GM12878 (cell line): ENCODE data around the gene RRAS. TPM values are rescaled to one million over a fixed set of nuclear protein-coding genes. Genes with fewer than 3 reads are reported as not detected.

Source experiments
- BACH1 ChIP-seq: fragments of 450-650 bp; IDR thresholded peaks from 2 replicates; pipeline ENCODE4 v1.6.1; 2017; ENCODE audit warnings: mild to moderate bottlenecking, borderline replicate concordance
- BHLHE40 ChIP-seq, 2 experiments: fragments of 450-650 bp in 1 of 2; IDR thresholded peaks; 2 replicates each; pipeline ENCODE4 v1.6.1; 2011 to 2017; ENCODE audit warnings: low read depth in 2 of 2, borderline replicate concordance in 1 of 2, improper control_type of control experiment in 1 of 2, low read length in 1 of 2, mild to moderate bottlenecking in 1 of 2
- BRCA1 ChIP-seq: IDR thresholded peaks from 2 replicates; pipeline ENCODE4 v1.6.1; 2011; ENCODE audit warnings: low read depth, low read length, improper control_type of control experiment
- CBX3 ChIP-seq: fragments of 200-600 bp; sonication (generic); IDR thresholded peaks from 2 replicates; pipeline ENCODE4 v1.6.1; 2016; ENCODE audit warnings: low read depth, borderline replicate concordance
- CBX5 ChIP-seq: sonication (generic); IDR thresholded peaks from 2 replicates; pipeline ENCODE4 v1.6.1; 2016; ENCODE audit warnings: low read depth, moderate library complexity, mild to moderate bottlenecking, inconsistent platforms
- CHD4 ChIP-seq: fragments of 200-600 bp; sonication (generic); IDR thresholded peaks from 2 replicates; pipeline ENCODE4 v1.6.1; 2016; ENCODE audit warnings: mild to moderate bottlenecking
- EGR1 ChIP-seq, 2 experiments: IDR thresholded peaks; 1 replicate in 1 of 2; 2 replicates in 1 of 2; pipeline ENCODE4 v1.6.1; 2011 to 2012; ENCODE audit warnings: low read depth in 2 of 2, low read length in 2 of 2, borderline replicate concordance in 1 of 2, mild to moderate bottlenecking in 1 of 2, moderate library complexity in 1 of 2
- ELK1 ChIP-seq: IDR thresholded peaks from 2 replicates; pipeline ENCODE4 v1.6.1; 2012; ENCODE audit warnings: low read depth, low read length, improper control_type of control experiment
- EZH2 ChIP-seq: IDR thresholded peaks from 2 replicates; pipeline ENCODE4 v1.6.1; 2012; ENCODE audit warnings: low read depth, mild to moderate bottlenecking, control low read depth, inconsistent platforms, low read length, borderline replicate concordance; ENCODE audit not compliant: control insufficient read depth
- HDGF ChIP-seq: fragments of 450-650 bp; IDR thresholded peaks from 2 replicates; pipeline ENCODE4 v1.6.1; 2016; ENCODE audit warnings: antibody characterized with exemption
- MEF2A ChIP-seq: IDR thresholded peaks from 2 replicates; pipeline ENCODE4 v1.6.1; 2011; ENCODE audit warnings: low read depth, mild to moderate bottlenecking, low read length, moderate library complexity; ENCODE audit not compliant: insufficient read depth
- MTA3 ChIP-seq: IDR thresholded peaks from 2 replicates; pipeline ENCODE4 v1.6.1; 2012; ENCODE audit warnings: low read length, inconsistent platforms, borderline replicate concordance
- MYB ChIP-seq: fragments of 150-350 bp; IDR thresholded peaks from 2 replicates; pipeline ENCODE4 v1.6.1; 2014; ENCODE audit warnings: mild to moderate bottlenecking, low read depth, low read length, borderline replicate concordance
- MYC ChIP-seq: IDR thresholded peaks from 2 replicates; pipeline ENCODE4 v1.6.1; 2011; ENCODE audit warnings: mild to moderate bottlenecking, low read length, moderate library complexity, inconsistent platforms; ENCODE audit not compliant: insufficient read depth, insufficient replicate concordance, insufficient read length, severe bottlenecking
- PAX8 ChIP-seq: fragments of 450-650 bp; IDR thresholded peaks from 2 replicates; pipeline ENCODE4 v1.6.1; 2017; ENCODE audit warnings: mild to moderate bottlenecking, moderate library complexity
- RAD21 ChIP-seq: IDR thresholded peaks from 2 replicates; pipeline ENCODE4 v1.6.1; 2011; ENCODE audit warnings: mild to moderate bottlenecking, low read depth, low read length, moderate library complexity; ENCODE audit not compliant: insufficient read depth
- RB1 ChIP-seq: fragments of 450-650 bp; formaldehyde crosslinking; IDR thresholded peaks from 2 replicates; pipeline ENCODE4 v1.6.1; 2017; ENCODE audit warnings: mild to moderate bottlenecking, borderline replicate concordance
- SMARCA5 ChIP-seq: fragments of 450-650 bp; IDR thresholded peaks from 2 replicates; pipeline ENCODE4 v1.6.1; 2017; ENCODE audit warnings: mild to moderate bottlenecking
- STAT1 ChIP-seq: fragments of 450-650 bp; conservative IDR thresholded peaks from 2 replicates; pipeline ENCODE4 v1.6.1; 2014; ENCODE audit warnings: antibody characterized with exemption, mild to moderate bottlenecking
- STAT3 ChIP-seq: IDR thresholded peaks from 2 replicates; pipeline ENCODE4 v1.6.1; 2011; ENCODE audit warnings: low read depth, low read length, improper control_type of control experiment
- SUZ12 ChIP-seq: fragments of 200-600 bp; sonication (generic); IDR thresholded peaks from one replicate; pipeline ENCODE4 v1.6.1; 2018; ENCODE audit warnings: antibody characterized with exemption, mild to moderate bottlenecking; ENCODE audit not compliant: unreplicated experiment
- TBL1XR1 ChIP-seq: IDR thresholded peaks from 2 replicates; pipeline ENCODE4 v1.6.1; 2012; ENCODE audit warnings: low read depth, low read length, improper control_type of control experiment
- WRNIP1 ChIP-seq: IDR thresholded peaks from 2 replicates; pipeline ENCODE4 v1.6.1; 2011; ENCODE audit warnings: low read depth, low read length, improper control_type of control experiment, borderline replicate concordance
- ZNF274 ChIP-seq: IDR thresholded peaks from one replicate; pipeline ENCODE4 v1.8.0; 2011; ENCODE audit not compliant: insufficient read length, insufficient read depth
- ZNF384 ChIP-seq: IDR thresholded peaks from 2 replicates; pipeline ENCODE4 v1.6.1; 2012; ENCODE audit warnings: low read depth, mild to moderate bottlenecking, low read length, improper control_type of control experiment, borderline replicate concordance
- polyA plus RNA-seq, 11 experiments: library from polyadenylated mRNA; depleted of rRNA in 4 of 11; unstranded in 6 of 11; stranded (reverse) in 5 of 11; fragments of >200 nt; fragmentation: Nextera tagmentation in 4 of 11; fragmentation: Illumina TruSeq in 1 of 11; extraction: Ambion mirVana in 4 of 11; extraction: Trizol in 1 of 11; gene quantifications; 1 replicate in 1 of 11; 2 replicates in 10 of 11; pipeline versions ENCODE4 v1.2.1 to v1.2.3, GENCODE V29; 2011 to 2016; ENCODE audit warnings: inconsistent platforms in 2 of 11, missing spikeins in 2 of 11, low read depth in 1 of 11
- total RNA-seq, 4 experiments: library from RNA; depleted of rRNA in 3 of 4; stranded (reverse); fragments of >200 nt in 3 of 4; fragmentation: Illumina TruSeq in 1 of 4; extraction: Trizol in 1 of 4; gene quantifications; 2 replicates each; pipeline versions ENCODE4 v1.2.1 to v1.2.3, GENCODE V29; 2013 to 2021
- TF ChIP-seq, protein P1 (sequence below): fragments of 450-650 bp; IDR thresholded peaks from 2 replicates; pipeline ENCODE4 v1.6.1; 2017; ENCODE audit warnings: mild to moderate bottlenecking, moderate library complexity

RRAS gene
- total and polyA plus RNA-seq, 10 of the 15 experiments (the other 5 are each of a cell fraction or from before 2014, with no cell fraction given) = 0.24 to 5.8 (median 1.8) TPM

- no peak for TF ChIP-seq EZH2
- TF ChIP-seq BACH1 = peak; percentile 49; the same call in 1 of the 2 replicates
- TF ChIP-seq MYB = no peak
- no peak for TF ChIP-seq MTA3
- no peak for TF ChIP-seq BRCA1
- TF ChIP-seq MEF2A = no peak
- TF ChIP-seq, protein P1, sequence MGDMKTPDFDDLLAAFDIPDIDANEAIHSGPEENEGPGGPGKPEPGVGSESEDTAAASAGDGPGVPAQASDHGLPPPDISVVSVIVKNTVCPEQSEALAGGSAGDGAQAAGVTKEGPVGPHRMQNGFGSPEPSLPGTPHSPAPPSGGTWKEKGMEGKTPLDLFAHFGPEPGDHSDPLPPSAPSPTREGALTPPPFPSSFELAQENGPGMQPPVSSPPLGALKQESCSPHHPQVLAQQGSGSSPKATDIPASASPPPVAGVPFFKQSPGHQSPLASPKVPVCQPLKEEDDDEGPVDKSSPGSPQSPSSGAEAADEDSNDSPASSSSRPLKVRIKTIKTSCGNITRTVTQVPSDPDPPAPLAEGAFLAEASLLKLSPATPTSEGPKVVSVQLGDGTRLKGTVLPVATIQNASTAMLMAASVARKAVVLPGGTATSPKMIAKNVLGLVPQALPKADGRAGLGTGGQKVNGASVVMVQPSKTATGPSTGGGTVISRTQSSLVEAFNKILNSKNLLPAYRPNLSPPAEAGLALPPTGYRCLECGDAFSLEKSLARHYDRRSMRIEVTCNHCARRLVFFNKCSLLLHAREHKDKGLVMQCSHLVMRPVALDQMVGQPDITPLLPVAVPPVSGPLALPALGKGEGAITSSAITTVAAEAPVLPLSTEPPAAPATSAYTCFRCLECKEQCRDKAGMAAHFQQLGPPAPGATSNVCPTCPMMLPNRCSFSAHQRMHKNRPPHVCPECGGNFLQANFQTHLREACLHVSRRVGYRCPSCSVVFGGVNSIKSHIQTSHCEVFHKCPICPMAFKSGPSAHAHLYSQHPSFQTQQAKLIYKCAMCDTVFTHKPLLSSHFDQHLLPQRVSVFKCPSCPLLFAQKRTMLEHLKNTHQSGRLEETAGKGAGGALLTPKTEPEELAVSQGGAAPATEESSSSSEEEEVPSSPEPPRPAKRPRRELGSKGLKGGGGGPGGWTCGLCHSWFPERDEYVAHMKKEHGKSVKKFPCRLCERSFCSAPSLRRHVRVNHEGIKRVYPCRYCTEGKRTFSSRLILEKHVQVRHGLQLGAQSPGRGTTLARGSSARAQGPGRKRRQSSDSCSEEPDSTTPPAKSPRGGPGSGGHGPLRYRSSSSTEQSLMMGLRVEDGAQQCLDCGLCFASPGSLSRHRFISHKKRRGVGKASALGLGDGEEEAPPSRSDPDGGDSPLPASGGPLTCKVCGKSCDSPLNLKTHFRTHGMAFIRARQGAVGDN = peak; percentile 30; the same call in 1 of the 2 replicates
- no peak for TF ChIP-seq PAX8
- TF ChIP-seq TBL1XR1 = no peak
- TF ChIP-seq ELK1 = no peak
- TF ChIP-seq BHLHE40 (IDR thresholded peaks at IDR 0.05; ENCODE audit: borderline replicate concordance in 1 of 2, low read depth in 2 of 2, low read length in 1 of 2) = peak; percentile 40 to 58; a peak in 3 of 4 replicates
- no peak for TF ChIP-seq CHD4
- TF ChIP-seq STAT1 = 0 out of 2 replicates have a peak, but pooled peaks have one; percentile 53
- no peak for TF ChIP-seq CBX3
- peak; percentile 98 for TF ChIP-seq RB1
- TF ChIP-seq ZNF384 = no peak
- TF ChIP-seq RAD21 = peak; percentile 76
- peak; percentile 71 for TF ChIP-seq SMARCA5
- 0 out of 3 replicates have a peak, but pooled peaks of 1 of the 2 experiments have one; percentile 32 for TF ChIP-seq EGR1 (IDR thresholded peaks at IDR 0.05; ENCODE audit: borderline replicate concordance in 1 of 2, low read depth in 2 of 2, low read length in 2 of 2)
- no peak for TF ChIP-seq MYC
- TF ChIP-seq WRNIP1 = no peak
- 0 out of 2 replicates have a peak, but pooled peaks have one; percentile 63 for TF ChIP-seq HDGF
- no peak for TF ChIP-seq CBX5
- no peak for TF ChIP-seq STAT3
- no peak for TF ChIP-seq SUZ12
- no peak for TF ChIP-seq ZNF274
Observed at GRCh38 chr19:49680421-49681351, 40.7 kb upstream of the RRAS start (continued).
